ENCODE results near the gene B9D2.

DNA sequence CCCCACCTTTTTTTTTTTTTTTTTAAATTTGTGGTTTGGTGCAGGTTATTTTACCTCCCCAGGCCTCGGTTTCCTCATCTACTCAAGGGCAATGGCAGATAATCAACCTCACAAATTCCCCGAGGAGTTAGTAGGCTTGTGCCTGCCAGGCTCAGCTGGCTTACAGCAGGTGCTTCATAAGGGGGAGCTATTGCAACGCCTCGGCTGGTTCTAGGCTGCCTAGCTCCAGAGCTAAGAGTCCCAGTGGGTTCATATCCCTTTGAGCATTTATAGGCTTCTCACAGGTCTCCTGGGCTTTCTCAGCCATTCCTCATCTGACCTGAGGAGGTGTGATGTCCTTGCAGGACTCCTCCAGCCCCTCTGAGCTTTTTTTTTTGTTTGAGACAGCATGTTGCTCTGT lies 44.3 kb upstream of the B9D2 start:
- TF ChIP-seq, protein P1, sequence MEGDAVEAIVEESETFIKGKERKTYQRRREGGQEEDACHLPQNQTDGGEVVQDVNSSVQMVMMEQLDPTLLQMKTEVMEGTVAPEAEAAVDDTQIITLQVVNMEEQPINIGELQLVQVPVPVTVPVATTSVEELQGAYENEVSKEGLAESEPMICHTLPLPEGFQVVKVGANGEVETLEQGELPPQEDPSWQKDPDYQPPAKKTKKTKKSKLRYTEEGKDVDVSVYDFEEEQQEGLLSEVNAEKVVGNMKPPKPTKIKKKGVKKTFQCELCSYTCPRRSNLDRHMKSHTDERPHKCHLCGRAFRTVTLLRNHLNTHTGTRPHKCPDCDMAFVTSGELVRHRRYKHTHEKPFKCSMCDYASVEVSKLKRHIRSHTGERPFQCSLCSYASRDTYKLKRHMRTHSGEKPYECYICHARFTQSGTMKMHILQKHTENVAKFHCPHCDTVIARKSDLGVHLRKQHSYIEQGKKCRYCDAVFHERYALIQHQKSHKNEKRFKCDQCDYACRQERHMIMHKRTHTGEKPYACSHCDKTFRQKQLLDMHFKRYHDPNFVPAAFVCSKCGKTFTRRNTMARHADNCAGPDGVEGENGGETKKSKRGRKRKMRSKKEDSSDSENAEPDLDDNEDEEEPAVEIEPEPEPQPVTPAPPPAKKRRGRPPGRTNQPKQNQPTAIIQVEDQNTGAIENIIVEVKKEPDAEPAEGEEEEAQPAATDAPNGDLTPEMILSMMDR (conservative IDR thresholded peaks at IDR 0.05 in 1 of 2, IDR thresholded peaks at IDR 0.05 in 1 of 2; ENCODE audit: extremely low read depth in 1 of 2, insufficient read depth in 1 of 2, low read depth in 1 of 2, low read length in 2 of 2): no peak
- TF ChIP-seq EZH2 (IDR thresholded peaks at IDR 0.05; ENCODE audit: borderline replicate concordance, low read length): no peak

All from mammary epithelial cell (primary cell).